ENCODE data around the gene MMP2. TPM values are rescaled to one million over a fixed set of nuclear protein-coding genes. Genes with fewer than 3 reads are reported as not detected.

Gene MMP2
- polyA plus RNA-seq, 1 donor from 2014 or later = 2.5 TPM

DNA sequence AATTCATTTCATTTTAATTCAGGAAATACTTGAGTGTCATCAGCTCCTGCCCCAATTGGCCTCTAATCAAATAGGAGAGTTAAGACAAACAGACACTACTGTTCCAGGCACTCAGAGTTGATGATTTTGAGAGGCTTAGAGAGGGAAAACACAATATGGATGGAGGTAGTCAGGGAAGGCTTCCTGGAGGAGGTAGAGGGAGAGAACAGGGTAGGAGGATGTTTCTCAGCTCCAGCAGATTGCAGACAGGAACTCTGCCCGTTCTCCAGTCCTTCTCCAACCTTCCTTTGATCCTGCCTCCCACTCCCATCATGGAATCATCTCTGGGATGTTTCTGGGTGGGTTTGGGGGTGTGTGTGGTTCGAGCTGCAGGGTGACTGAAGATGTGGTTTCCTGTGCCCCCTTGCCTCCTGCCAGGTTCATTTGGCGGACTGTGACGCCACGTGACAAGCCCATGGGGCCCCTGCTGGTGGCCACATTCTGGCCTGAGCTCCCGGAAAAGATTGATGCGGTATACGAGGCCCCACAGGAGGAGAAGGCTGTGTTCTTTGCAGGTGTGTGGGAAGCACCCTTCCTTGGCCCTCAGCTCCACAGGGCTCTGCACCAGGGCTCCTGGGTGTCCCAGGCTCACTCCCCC is 17.6 kb downstream of the MMP2 start:
- Histone ChIP-seq H3K4me2 (ENCODE audit: low read length) (no peak overlapping the region), H3K9ac (ENCODE audit: low read length) (no peak overlapping the region), H3K27me3 (ENCODE audit: insufficient read depth, low read depth, low read length) (no peaks in the 10 kb centered on the region), H3K4me3 (ENCODE audit: low read length) (no peak overlapping the region), H3K9me2 (ENCODE audit: insufficient read depth, low read length) (no peaks in the 10 kb centered on the region), H2AFZ (ENCODE audit: low read depth, low read length) (no peak overlapping the region), H3K27ac (ENCODE audit: low read length) (no peak overlapping the region), H3K36me3 (ENCODE audit: insufficient read depth, low read length) (no peaks in the 10 kb centered on the region), H3F3A (ENCODE audit: insufficient read depth, low read length, poor library complexity, severe bottlenecking) (no peaks in the 10 kb centered on the region), H3K9me3 (ENCODE audit: low read length) (no peaks in the 10 kb centered on the region), H3K79me2 (replicated peaks; ENCODE audit: insufficient read depth, low read length) (no peaks in the 10 kb centered on the region), H4K20me1 (ENCODE audit: insufficient read depth) (no peaks in the 10 kb centered on the region)
- no peak for TF ChIP-seq EZH2 (IDR thresholded peaks at IDR 0.05; ENCODE audit: borderline replicate concordance, insufficient read depth, low read length, poor library complexity, severe bottlenecking)
- TF ChIP-seq TAF1 (IDR thresholded peaks at IDR 0.05; ENCODE audit: low read depth) = no peak
- no peak for TF ChIP-seq MXI1 (conservative IDR thresholded peaks at IDR 0.05; ENCODE audit: poor library complexity, severe bottlenecking)
- TF ChIP-seq, protein P1, sequence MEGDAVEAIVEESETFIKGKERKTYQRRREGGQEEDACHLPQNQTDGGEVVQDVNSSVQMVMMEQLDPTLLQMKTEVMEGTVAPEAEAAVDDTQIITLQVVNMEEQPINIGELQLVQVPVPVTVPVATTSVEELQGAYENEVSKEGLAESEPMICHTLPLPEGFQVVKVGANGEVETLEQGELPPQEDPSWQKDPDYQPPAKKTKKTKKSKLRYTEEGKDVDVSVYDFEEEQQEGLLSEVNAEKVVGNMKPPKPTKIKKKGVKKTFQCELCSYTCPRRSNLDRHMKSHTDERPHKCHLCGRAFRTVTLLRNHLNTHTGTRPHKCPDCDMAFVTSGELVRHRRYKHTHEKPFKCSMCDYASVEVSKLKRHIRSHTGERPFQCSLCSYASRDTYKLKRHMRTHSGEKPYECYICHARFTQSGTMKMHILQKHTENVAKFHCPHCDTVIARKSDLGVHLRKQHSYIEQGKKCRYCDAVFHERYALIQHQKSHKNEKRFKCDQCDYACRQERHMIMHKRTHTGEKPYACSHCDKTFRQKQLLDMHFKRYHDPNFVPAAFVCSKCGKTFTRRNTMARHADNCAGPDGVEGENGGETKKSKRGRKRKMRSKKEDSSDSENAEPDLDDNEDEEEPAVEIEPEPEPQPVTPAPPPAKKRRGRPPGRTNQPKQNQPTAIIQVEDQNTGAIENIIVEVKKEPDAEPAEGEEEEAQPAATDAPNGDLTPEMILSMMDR (IDR thresholded peaks at IDR 0.05; ENCODE audit: poor library complexity, severe bottlenecking) = no peak

DNA sequence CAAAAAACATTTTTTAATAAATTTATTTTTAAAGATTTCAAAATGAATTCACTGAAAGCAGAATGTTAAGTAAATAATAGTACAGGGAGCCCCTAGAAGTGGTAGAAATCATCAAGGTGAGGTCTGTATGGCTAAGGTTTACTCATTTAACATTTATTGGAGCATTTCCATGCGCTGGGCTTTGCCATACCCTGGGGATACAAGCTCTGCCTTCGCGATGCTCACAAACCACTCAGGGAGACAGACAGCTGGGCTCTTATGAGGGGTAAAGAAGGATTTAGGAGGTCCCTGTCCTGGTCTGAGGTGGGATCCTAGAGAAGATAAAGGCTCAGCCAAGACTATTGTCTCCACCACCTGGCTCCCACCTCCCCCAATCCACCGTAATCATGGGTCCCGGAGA is 18.6 kb downstream of the MMP2 start:
- no peak overlapping the region for H3K27ac ChIP-seq (ENCODE audit: low read length)
- H3K4me2 ChIP-seq (ENCODE audit: low read length) = no peak overlapping the region
- no peak overlapping the region for H3K4me3 ChIP-seq (ENCODE audit: low read length)
- no peaks in the 10 kb centered on the region for H3K27me3 ChIP-seq (ENCODE audit: insufficient read depth, low read depth, low read length)
- H3K79me2 ChIP-seq (replicated peaks; ENCODE audit: insufficient read depth, low read length) = no peaks in the 10 kb centered on the region
- H3K9ac ChIP-seq (ENCODE audit: low read length) = no peak overlapping the region
- TF ChIP-seq TAF1 (IDR thresholded peaks at IDR 0.05; ENCODE audit: low read depth) = no peak
- no peak for TF ChIP-seq SMC3 (conservative IDR thresholded peaks at IDR 0.05; ENCODE audit: poor library complexity)
- TF ChIP-seq, protein P2, sequence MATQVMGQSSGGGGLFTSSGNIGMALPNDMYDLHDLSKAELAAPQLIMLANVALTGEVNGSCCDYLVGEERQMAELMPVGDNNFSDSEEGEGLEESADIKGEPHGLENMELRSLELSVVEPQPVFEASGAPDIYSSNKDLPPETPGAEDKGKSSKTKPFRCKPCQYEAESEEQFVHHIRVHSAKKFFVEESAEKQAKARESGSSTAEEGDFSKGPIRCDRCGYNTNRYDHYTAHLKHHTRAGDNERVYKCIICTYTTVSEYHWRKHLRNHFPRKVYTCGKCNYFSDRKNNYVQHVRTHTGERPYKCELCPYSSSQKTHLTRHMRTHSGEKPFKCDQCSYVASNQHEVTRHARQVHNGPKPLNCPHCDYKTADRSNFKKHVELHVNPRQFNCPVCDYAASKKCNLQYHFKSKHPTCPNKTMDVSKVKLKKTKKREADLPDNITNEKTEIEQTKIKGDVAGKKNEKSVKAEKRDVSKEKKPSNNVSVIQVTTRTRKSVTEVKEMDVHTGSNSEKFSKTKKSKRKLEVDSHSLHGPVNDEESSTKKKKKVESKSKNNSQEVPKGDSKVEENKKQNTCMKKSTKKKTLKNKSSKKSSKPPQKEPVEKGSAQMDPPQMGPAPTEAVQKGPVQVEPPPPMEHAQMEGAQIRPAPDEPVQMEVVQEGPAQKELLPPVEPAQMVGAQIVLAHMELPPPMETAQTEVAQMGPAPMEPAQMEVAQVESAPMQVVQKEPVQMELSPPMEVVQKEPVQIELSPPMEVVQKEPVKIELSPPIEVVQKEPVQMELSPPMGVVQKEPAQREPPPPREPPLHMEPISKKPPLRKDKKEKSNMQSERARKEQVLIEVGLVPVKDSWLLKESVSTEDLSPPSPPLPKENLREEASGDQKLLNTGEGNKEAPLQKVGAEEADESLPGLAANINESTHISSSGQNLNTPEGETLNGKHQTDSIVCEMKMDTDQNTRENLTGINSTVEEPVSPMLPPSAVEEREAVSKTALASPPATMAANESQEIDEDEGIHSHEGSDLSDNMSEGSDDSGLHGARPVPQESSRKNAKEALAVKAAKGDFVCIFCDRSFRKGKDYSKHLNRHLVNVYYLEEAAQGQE (IDR thresholded peaks at IDR 0.05; ENCODE audit: borderline replicate concordance) = no peak
- TF ChIP-seq RAD21 (conservative IDR thresholded peaks at IDR 0.05) = no peak
- no peak for TF ChIP-seq POLR2AphosphoS5 (IDR thresholded peaks at IDR 0.05)
- TF ChIP-seq EP300 (conservative IDR thresholded peaks at IDR 0.05; ENCODE audit: poor library complexity, severe bottlenecking) = no peak
- no peak for TF ChIP-seq MXI1 (conservative IDR thresholded peaks at IDR 0.05; ENCODE audit: poor library complexity, severe bottlenecking)
- TF ChIP-seq EZH2 (IDR thresholded peaks at IDR 0.05; ENCODE audit: borderline replicate concordance, insufficient read depth, low read length, poor library complexity, severe bottlenecking) = no peak
- H4K20me1 ChIP-seq (ENCODE audit: insufficient read depth) = no peaks in the 10 kb centered on the region
- no peaks in the 10 kb centered on the region for H3F3A ChIP-seq (ENCODE audit: insufficient read depth, low read length, poor library complexity, severe bottlenecking)
- H3K36me3 ChIP-seq (ENCODE audit: insufficient read depth, low read length) = no peaks in the 10 kb centered on the region
- no peaks in the 10 kb centered on the region for H3K9me2 ChIP-seq (ENCODE audit: insufficient read depth, low read length)
- H2AFZ ChIP-seq (ENCODE audit: low read depth, low read length) = no peak overlapping the region
- H3K9me3 ChIP-seq (ENCODE audit: low read length) = no peaks in the 10 kb centered on the region

Data from neural cell (in vitro differentiated cells).